Liver (tissue), 9 donors: ENCODE data around the gene GEMIN2. TPM values are rescaled to one million over a fixed set of nuclear protein-coding genes. Genes with fewer than 3 reads are reported as not detected.

Experiments
- DNase-seq: peaks from one replicate; pipeline ENCODE4 v3.0.0-alpha.2; 2017; ENCODE audit warnings: low spot score
- H3K27ac ChIP-seq, 2 donors: one replicate each; pipeline ENCODE4 v1.7.0; 2013; ENCODE audit warnings: inconsistent platforms in 2 of 2, low read length in 2 of 2, control low read depth in 1 of 2, low read depth in 1 of 2, mild to moderate bottlenecking in 1 of 2
- H3K27me3 ChIP-seq, 4 donors: one replicate each; pipeline versions ENCODE4 v1.6.1 to v1.7.0; 2013; ENCODE audit warnings: low read length in 3 of 4, inconsistent platforms in 1 of 4, mild to moderate bottlenecking in 1 of 4, moderate library complexity in 1 of 4; ENCODE audit not compliant: control insufficient read depth in 4 of 4, insufficient read depth in 4 of 4
- H3K36me3 ChIP-seq, 4 donors: one replicate each; pipeline versions ENCODE4 v1.6.1 to v1.7.0; 2013; ENCODE audit warnings: low read length in 3 of 4, mild to moderate bottlenecking in 3 of 4, low read depth in 1 of 4, moderate library complexity in 1 of 4; ENCODE audit not compliant: control insufficient read depth in 4 of 4, insufficient read depth in 3 of 4
- H3K4me1 ChIP-seq, 4 donors: one replicate each; pipeline versions ENCODE4 v1.6.1 to v1.7.0; 2013; ENCODE audit warnings: low read length in 3 of 4, mild to moderate bottlenecking in 3 of 4, moderate library complexity in 1 of 4; ENCODE audit not compliant: control insufficient read depth in 4 of 4, insufficient read depth in 4 of 4
- H3K4me3 ChIP-seq, 3 donors: one replicate each; pipeline versions ENCODE4 v1.6.1 to v1.7.0; 2013; ENCODE audit warnings: low read length in 3 of 3, control low read depth in 1 of 3, low read depth in 1 of 3, mild to moderate bottlenecking in 1 of 3
- H3K9ac ChIP-seq, 2 donors: one replicate each; pipeline ENCODE4 v1.7.0; 2013; ENCODE audit warnings: low read length in 2 of 2, mild to moderate bottlenecking in 2 of 2, moderate library complexity in 2 of 2, control low read depth in 1 of 2, low read depth in 1 of 2
- H3K9me3 ChIP-seq, 4 donors: one replicate each; pipeline versions ENCODE4 v1.6.1 to v1.7.0; 2013; ENCODE audit warnings: low read length in 3 of 4; ENCODE audit not compliant: control insufficient read depth in 4 of 4
- FOXA1 ChIP-seq: IDR thresholded peaks from 2 replicates; pipeline ENCODE4 v1.6.1; 2016; ENCODE audit warnings: antibody characterized with exemption
- FOXA2 ChIP-seq: IDR thresholded peaks from 2 replicates; pipeline ENCODE4 v1.6.1; 2016; ENCODE audit warnings: antibody characterized with exemption
- GABPA ChIP-seq, 2 donors: IDR thresholded peaks in 1 of 2; conservative IDR thresholded peaks in 1 of 2; 2 replicates each; pipeline ENCODE4 v1.6.1; 2016; ENCODE audit warnings: antibody characterized with exemption in 2 of 2, mild to moderate bottlenecking in 1 of 2, moderate library complexity in 1 of 2
- HNF4A ChIP-seq, 2 donors: conservative IDR thresholded peaks; 2 replicates each; pipeline ENCODE4 v1.6.1; 2016; ENCODE audit warnings: antibody characterized with exemption in 2 of 2, mild to moderate bottlenecking in 2 of 2
- RAD21 ChIP-seq, 2 donors: IDR thresholded peaks; 2 replicates each; pipeline ENCODE4 v1.6.1; 2016; ENCODE audit warnings: antibody characterized with exemption in 2 of 2, mild to moderate bottlenecking in 2 of 2
- RXRA ChIP-seq, 2 donors: IDR thresholded peaks; 2 replicates each; pipeline ENCODE4 v1.6.1; 2017 to 2018; ENCODE audit warnings: antibody characterized with exemption in 2 of 2, mild to moderate bottlenecking in 1 of 2
- SP1 ChIP-seq: IDR thresholded peaks from 2 replicates; pipeline ENCODE4 v1.6.1; 2018; ENCODE audit warnings: antibody characterized with exemption, mild to moderate bottlenecking
- YY1 ChIP-seq: IDR thresholded peaks from 2 replicates; pipeline ENCODE4 v1.6.1; 2016; ENCODE audit warnings: antibody characterized with exemption, mild to moderate bottlenecking
- WGBS: extraction: QIAGEN DNeasy Blood & Tissue Kit; methylation state at CpG from one replicate; pipeline ENCODE4 v1.1.7; 2013; 5-methylcytosine and 5-hydroxymethylcytosine counted together
- polyA plus RNA-seq, 2 donors: library from polyadenylated mRNA; stranded (reverse) in 1 of 2; unstranded in 1 of 2; fragments of 200-250 nt in 1 of 2; fragments of >200 nt in 1 of 2; fragmentation: Nextera tagmentation in 1 of 2; extraction: Ambion mirVana in 1 of 2; gene quantifications; one replicate each; pipeline versions ENCODE4 v1.2.1 to v1.2.3, GENCODE V29; 2013 to 2015
- total RNA-seq, 2 donors: library from RNA; depleted of rRNA; stranded (reverse); fragments of >200 nt; gene quantifications; one replicate each; pipeline ENCODE4 v1.2.3, GENCODE V29; 2014
- TF ChIP-seq, protein P1 (sequence below): fragments of 150-350 bp; IDR thresholded peaks from 2 replicates; pipeline ENCODE4 v1.5.1; 2017; ENCODE audit warnings: improper control_type of control experiment, low read depth, low read length; ENCODE audit not compliant: missing input control
- TF ChIP-seq, protein P2 (sequence below): IDR thresholded peaks from 2 replicates; pipeline ENCODE4 v1.6.1; 2016; ENCODE audit warnings: antibody characterized with exemption
- TF ChIP-seq, protein P3 (sequence below): IDR thresholded peaks from 2 replicates; pipeline ENCODE4 v1.6.1; 2016; ENCODE audit warnings: antibody characterized with exemption
- donor health status: healthy.
- donor health status: healthy.
- donor health status: healthy.
- donor health status: healthy.
- donor health status: healthy.

Gene GEMIN2
- total and polyA plus RNA-seq, 4 donors, result 2.8 to 9.0 (median 4.5) TPM

DNA sequence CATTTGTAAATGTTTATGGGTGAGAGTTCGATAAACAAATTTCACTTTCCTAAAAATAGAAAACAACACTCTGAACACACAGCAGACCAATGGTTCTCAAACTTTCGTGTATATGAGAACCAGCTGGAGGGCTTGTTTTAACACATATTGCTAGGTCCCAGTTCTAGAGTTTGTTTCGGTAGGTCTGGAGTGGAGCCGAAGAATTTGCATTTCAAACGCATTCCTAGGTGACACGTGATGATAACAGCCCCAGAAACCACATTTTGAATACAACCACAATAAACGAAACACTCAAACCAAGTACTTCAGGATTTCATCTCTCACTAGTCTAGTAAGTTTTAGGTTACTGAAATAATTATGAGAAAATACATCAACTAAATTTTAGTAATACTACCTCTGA, 28.2 kb upstream of the GEMIN2 start (continued):
- TF ChIP-seq, protein P1, sequence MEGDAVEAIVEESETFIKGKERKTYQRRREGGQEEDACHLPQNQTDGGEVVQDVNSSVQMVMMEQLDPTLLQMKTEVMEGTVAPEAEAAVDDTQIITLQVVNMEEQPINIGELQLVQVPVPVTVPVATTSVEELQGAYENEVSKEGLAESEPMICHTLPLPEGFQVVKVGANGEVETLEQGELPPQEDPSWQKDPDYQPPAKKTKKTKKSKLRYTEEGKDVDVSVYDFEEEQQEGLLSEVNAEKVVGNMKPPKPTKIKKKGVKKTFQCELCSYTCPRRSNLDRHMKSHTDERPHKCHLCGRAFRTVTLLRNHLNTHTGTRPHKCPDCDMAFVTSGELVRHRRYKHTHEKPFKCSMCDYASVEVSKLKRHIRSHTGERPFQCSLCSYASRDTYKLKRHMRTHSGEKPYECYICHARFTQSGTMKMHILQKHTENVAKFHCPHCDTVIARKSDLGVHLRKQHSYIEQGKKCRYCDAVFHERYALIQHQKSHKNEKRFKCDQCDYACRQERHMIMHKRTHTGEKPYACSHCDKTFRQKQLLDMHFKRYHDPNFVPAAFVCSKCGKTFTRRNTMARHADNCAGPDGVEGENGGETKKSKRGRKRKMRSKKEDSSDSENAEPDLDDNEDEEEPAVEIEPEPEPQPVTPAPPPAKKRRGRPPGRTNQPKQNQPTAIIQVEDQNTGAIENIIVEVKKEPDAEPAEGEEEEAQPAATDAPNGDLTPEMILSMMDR, result no peak

DNA sequence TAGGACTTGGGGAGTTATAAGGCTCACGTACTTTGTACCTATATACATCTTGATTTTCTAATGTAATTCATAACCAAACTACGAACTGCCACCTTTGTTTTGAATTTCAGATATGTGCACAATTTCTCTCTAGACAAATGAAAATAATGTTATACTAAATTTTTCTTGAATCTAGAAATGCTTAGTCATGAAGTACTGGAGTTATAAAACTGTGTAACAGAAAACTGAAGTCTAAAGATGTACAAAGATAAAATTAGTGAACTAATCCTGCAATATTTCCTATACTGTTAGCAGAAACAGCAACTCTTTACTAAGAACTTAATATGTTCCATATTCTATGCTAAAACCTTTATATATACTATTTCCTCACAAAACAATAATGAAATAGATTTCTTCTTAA, 26.6 kb upstream of the GEMIN2 start:
- H3K27me3 ChIP-seq, result no peaks in the 10 kb centered on the region
- no peak for DNase-seq
- no peak overlapping the region for H3K4me3 ChIP-seq
- H3K4me1 ChIP-seq, result peaks cover 2 to 15% (median 8%) of the 10 kb centered on the region in 4 donors
- no peak overlapping the region for H3K27ac ChIP-seq
- no peaks in the 10 kb centered on the region for H3K9me3 ChIP-seq
- TF ChIP-seq, protein P2, sequence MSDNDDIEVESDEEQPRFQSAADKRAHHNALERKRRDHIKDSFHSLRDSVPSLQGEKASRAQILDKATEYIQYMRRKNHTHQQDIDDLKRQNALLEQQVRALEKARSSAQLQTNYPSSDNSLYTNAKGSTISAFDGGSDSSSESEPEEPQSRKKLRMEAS, result no peak
- TF ChIP-seq FOXA1 (no peak), FOXA2 (no peak), RAD21 (IDR thresholded peaks at IDR 0.05) (no peak), GABPA (IDR thresholded peaks at IDR 0.05 in 1 of 2, conservative IDR thresholded peaks at IDR 0.05 in 1 of 2) (no peak)
- TF ChIP-seq, protein P3, sequence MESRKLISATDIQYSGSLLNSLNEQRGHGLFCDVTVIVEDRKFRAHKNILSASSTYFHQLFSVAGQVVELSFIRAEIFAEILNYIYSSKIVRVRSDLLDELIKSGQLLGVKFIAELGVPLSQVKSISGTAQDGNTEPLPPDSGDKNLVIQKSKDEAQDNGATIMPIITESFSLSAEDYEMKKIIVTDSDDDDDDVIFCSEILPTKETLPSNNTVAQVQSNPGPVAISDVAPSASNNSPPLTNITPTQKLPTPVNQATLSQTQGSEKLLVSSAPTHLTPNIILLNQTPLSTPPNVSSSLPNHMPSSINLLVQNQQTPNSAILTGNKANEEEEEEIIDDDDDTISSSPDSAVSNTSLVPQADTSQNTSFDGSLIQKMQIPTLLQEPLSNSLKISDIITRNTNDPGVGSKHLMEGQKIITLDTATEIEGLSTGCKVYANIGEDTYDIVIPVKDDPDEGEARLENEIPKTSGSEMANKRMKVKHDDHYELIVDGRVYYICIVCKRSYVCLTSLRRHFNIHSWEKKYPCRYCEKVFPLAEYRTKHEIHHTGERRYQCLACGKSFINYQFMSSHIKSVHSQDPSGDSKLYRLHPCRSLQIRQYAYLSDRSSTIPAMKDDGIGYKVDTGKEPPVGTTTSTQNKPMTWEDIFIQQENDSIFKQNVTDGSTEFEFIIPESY, result no peak
- H3K9ac ChIP-seq, result no peak overlapping the region
- WGBS, result 97% methylated on average over 2 of the region's 2 CpGs
- peaks cover 12 to 55% (median 47%) of the 10 kb centered on the region in 4 donors for H3K36me3 ChIP-seq

- H3K36me3 ChIP-seq, result peaks cover 5 to 43% (median 40%) of the 10 kb centered on the region in 4 donors
- WGBS, result 76% methylated on average over 4 of the region's 4 CpGs
- H3K9me3 ChIP-seq, result no peaks in the 10 kb centered on the region
- TF ChIP-seq, protein P3, result no peak
- TF ChIP-seq RAD21 (IDR thresholded peaks at IDR 0.05), result peak in 1 of 2 donors; percentile 21
- peak; percentile 87 for TF ChIP-seq FOXA1
- TF ChIP-seq RXRA (IDR thresholded peaks at IDR 0.05), result peak; percentile 51 to 78
- peak; percentile 86 for TF ChIP-seq FOXA2
- peak in 1 of 2 donors; percentile 63 for TF ChIP-seq HNF4A (conservative IDR thresholded peaks at IDR 0.05)
- no peak for TF ChIP-seq YY1
- no peak for TF ChIP-seq GABPA (IDR thresholded peaks at IDR 0.05 in 1 of 2, conservative IDR thresholded peaks at IDR 0.05 in 1 of 2)
- TF ChIP-seq SP1, result peak; percentile 54
- H3K27ac ChIP-seq, result no peak overlapping the region
- no peak overlapping the region for H3K4me3 ChIP-seq
- peaks cover 2 to 15% (median 8%) of the 10 kb centered on the region in 4 donors for H3K4me1 ChIP-seq
- DNase-seq, result no peak
- H3K27me3 ChIP-seq, result no peaks in the 10 kb centered on the region
- no peak overlapping the region for H3K9ac ChIP-seq
Measured at GRCh38 chr14:39090548-39091111, 23.5 kb upstream of the GEMIN2 start.
